Measurements from ENCODE around the gene STARD10.

GRCh38 chr11:72754544-72755155, 39.2 kb downstream of the STARD10 start:
- no peak for TF ChIP-seq CTCF (IDR thresholded peaks at IDR 0.05; ENCODE audit: control extremely low read depth in 1 of 3, insufficient read depth in 1 of 3, low read depth in 1 of 3, low read length in 3 of 3)
- no peak for TF ChIP-seq POLR2A (IDR thresholded peaks at IDR 0.05; ENCODE audit: control extremely low read depth in 1 of 2, low read depth in 2 of 2, low read length in 2 of 2)
- no peak for TF ChIP-seq POLR2AphosphoS5 (IDR thresholded peaks at IDR 0.05; ENCODE audit: low read depth, low read length)

Data from H1 (cell line).